ENCODE measurements around the gene SLC12A7. TPM values are rescaled to one million over a fixed set of nuclear protein-coding genes. Genes with fewer than 3 reads are reported as not detected.

Gene SLC12A7
- total RNA-seq, 6 experiments from 2014 or later: 0.07 to 0.09 (median 0.09) TPM; not detected in 3

- peaks cover 47% of the 10 kb centered on the region for H3K9me3 Mint-ChIP-seq
- H3K27me3 Mint-ChIP-seq (ENCODE audit: insufficient read depth): peaks cover 7% of the 10 kb centered on the region
- H3K27ac Mint-ChIP-seq: no peak overlapping the region
- H3K36me3 Mint-ChIP-seq (ENCODE audit: low read depth): 0 out of 2 replicates have a peak, but pooled peaks cover 7% of the 10 kb centered on the region
- TF ChIP-seq, protein P1, sequence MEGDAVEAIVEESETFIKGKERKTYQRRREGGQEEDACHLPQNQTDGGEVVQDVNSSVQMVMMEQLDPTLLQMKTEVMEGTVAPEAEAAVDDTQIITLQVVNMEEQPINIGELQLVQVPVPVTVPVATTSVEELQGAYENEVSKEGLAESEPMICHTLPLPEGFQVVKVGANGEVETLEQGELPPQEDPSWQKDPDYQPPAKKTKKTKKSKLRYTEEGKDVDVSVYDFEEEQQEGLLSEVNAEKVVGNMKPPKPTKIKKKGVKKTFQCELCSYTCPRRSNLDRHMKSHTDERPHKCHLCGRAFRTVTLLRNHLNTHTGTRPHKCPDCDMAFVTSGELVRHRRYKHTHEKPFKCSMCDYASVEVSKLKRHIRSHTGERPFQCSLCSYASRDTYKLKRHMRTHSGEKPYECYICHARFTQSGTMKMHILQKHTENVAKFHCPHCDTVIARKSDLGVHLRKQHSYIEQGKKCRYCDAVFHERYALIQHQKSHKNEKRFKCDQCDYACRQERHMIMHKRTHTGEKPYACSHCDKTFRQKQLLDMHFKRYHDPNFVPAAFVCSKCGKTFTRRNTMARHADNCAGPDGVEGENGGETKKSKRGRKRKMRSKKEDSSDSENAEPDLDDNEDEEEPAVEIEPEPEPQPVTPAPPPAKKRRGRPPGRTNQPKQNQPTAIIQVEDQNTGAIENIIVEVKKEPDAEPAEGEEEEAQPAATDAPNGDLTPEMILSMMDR (IDR thresholded peaks at IDR 0.05): no peak
- H3K4me1 Mint-ChIP-seq (ENCODE audit: low read depth): no peaks in the 10 kb centered on the region
- no peak overlapping the region for H3K4me3 Mint-ChIP-seq
- no peak for DNase-seq
Observed at GRCh38 chr5:1048162-1048721, 63.6 kb downstream of the SLC12A7 start.

- Mint-ChIP-seq H3K4me1 (ENCODE audit: low read depth) (no peaks in the 10 kb centered on the region), H3K36me3 (ENCODE audit: low read depth) (0 out of 2 replicates have a peak, but pooled peaks cover 7% of the 10 kb centered on the region), H3K27ac (no peak overlapping the region), H3K27me3 (ENCODE audit: insufficient read depth) (peaks cover 7% of the 10 kb centered on the region), H3K9me3 (peaks cover 52% of the 10 kb centered on the region), H3K4me3 (no peak overlapping the region)
- TF ChIP-seq, protein P1 (IDR thresholded peaks at IDR 0.05): no peak
- DNase-seq: no peak
Observed at GRCh38 chr5:1047332-1047965, 64.4 kb downstream of the SLC12A7 start.

DNA sequence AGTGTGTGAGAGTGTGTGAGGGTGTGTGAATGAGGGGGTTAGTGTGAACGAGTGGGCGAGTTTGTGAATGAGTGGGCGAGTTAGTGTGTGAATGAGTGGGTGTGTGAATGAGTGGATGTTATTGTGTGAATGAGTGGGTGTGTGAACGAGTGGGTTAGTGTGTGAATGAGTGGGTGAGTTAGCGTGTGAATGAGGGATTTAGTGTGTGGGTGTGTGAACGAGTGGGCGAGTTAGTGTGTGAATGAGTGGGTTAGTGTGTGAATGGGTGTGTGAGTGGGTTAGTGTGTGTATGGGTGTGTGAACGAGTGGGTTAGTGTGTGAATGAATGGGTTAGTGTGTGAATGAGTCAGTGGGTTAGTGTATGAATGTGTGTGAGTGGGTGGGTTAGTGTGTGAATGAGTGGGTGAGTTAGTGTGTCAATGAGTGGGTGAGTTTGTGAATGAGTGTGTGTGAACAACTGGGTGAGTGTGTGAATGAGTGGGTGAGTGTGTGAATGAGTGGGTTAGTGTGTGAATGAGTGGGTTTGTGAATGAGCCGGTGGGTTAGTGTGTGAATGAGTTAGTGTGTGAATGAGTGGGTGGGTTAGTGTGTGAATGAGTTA, 65.8 kb downstream of the SLC12A7 start:
- Mint-ChIP-seq H3K27ac (no peak overlapping the region), H3K4me1 (ENCODE audit: low read depth) (no peaks in the 10 kb centered on the region), H3K4me3 (no peak overlapping the region), H3K9me3 (peaks cover 59% of the 10 kb centered on the region), H3K27me3 (ENCODE audit: insufficient read depth) (peaks cover 7% of the 10 kb centered on the region; the same call in 1 of the 2 replicates), H3K36me3 (ENCODE audit: low read depth) (peaks cover 9% of the 10 kb centered on the region; the same call in 1 of the 2 replicates)
- DNase-seq: no peak
- TF ChIP-seq, protein P1 (IDR thresholded peaks at IDR 0.05): no peak

GRCh38 chr5:1044117-1044516, 67.7 kb downstream of the SLC12A7 start:
- H3K4me3 Mint-ChIP-seq: no peak overlapping the region
- TF ChIP-seq, protein P1 (IDR thresholded peaks at IDR 0.05): no peak
- H3K4me1 Mint-ChIP-seq (ENCODE audit: low read depth): no peaks in the 10 kb centered on the region
- no peak for DNase-seq
- peaks cover 5% of the 10 kb centered on the region; the same call in 1 of the 2 replicates for H3K27me3 Mint-ChIP-seq (ENCODE audit: insufficient read depth)
- no peak overlapping the region for H3K27ac Mint-ChIP-seq
- peaks cover 68% of the 10 kb centered on the region for H3K9me3 Mint-ChIP-seq
- H3K36me3 Mint-ChIP-seq (ENCODE audit: low read depth): peaks cover 20% of the 10 kb centered on the region; the same call in 1 of the 2 replicates

GRCh38 chr5:1043327-1043726, 68.5 kb downstream of the SLC12A7 start:
- no peak for DNase-seq
- peaks cover 68% of the 10 kb centered on the region for H3K9me3 Mint-ChIP-seq
- peaks cover 4% of the 10 kb centered on the region; the same call in 1 of the 2 replicates for H3K27me3 Mint-ChIP-seq (ENCODE audit: insufficient read depth)

More at GRCh38 chr5:1043327-1043726, 68.5 kb downstream of the SLC12A7 start:
- Mint-ChIP-seq H3K27ac (no peak overlapping the region), H3K4me1 (ENCODE audit: low read depth) (no peaks in the 10 kb centered on the region), H3K4me3 (no peak overlapping the region), H3K36me3 (ENCODE audit: low read depth) (peaks cover 20% of the 10 kb centered on the region; the same call in 1 of the 2 replicates)
- TF ChIP-seq, protein P1 (IDR thresholded peaks at IDR 0.05): no peak

All from HFFc6 (cell line).